Neural cell (in vitro differentiated cells): ENCODE measurements around the gene RAET1E. TPM values are rescaled to one million over a fixed set of nuclear protein-coding genes. Genes with fewer than 3 reads are reported as not detected.
"Not testable (repeated sequence)": the region's sequence is repeated elsewhere in the genome, so short reads cannot be mapped to it uniquely, and the experiment has no call there.

Experiments
- H2AFZ ChIP-seq: fragments of 200-600, 300-800 bp; sonication (generic), shearing (Covaris generic); 2 replicates; pipeline ENCODE4 v1.6.0; 2014; ENCODE audit warnings: low read depth, mild to moderate bottlenecking, antibody characterized with exemption, low read length, moderate library complexity
- H3F3A ChIP-seq: fragments of 200-600 bp; shearing (Covaris generic); 2 replicates; pipeline ENCODE4 v1.6.1; 2016; ENCODE audit warnings: mild to moderate bottlenecking, moderate library complexity, mixed read lengths, antibody characterized with exemption, low read length; ENCODE audit not compliant: insufficient read depth, poor library complexity, severe bottlenecking
- H3K27ac ChIP-seq: fragments of 200-600, 300-800 bp; sonication (generic), shearing (Covaris generic); 2 replicates; pipeline ENCODE4 v1.5.1; 2014; ENCODE audit warnings: mild to moderate bottlenecking, low read length, moderate library complexity
- H3K27me3 ChIP-seq: fragments of 300-800, 200-600 bp; sonication (generic), shearing (Covaris generic); 2 replicates; pipeline ENCODE4 v1.6.0; 2014; ENCODE audit warnings: mild to moderate bottlenecking, low read depth, low read length, moderate library complexity; ENCODE audit not compliant: insufficient read depth
- H3K36me3 ChIP-seq: fragments of 300-800, 200-600 bp; sonication (generic), shearing (Covaris generic); 2 replicates; pipeline ENCODE4 v1.5.1; 2014; ENCODE audit warnings: mild to moderate bottlenecking, antibody characterized with exemption, low read length, moderate library complexity; ENCODE audit not compliant: insufficient read depth
- H3K4me2 ChIP-seq: fragments of 300-800, 200-600 bp; sonication (generic), shearing (Covaris generic); 2 replicates; pipeline ENCODE4 v1.6.0; 2014; ENCODE audit warnings: mild to moderate bottlenecking, low read length
- H3K4me3 ChIP-seq: fragments of 300-800, 200-600 bp; sonication (generic), shearing (Covaris generic); 2 replicates; pipeline ENCODE4 v1.5.1; 2014; ENCODE audit warnings: mild to moderate bottlenecking, low read length, moderate library complexity
- H3K79me2 ChIP-seq: fragments of 200-600 bp; shearing (Covaris generic); replicated peaks from 2 replicates; pipeline ENCODE4 v1.6.0; 2014; ENCODE audit warnings: mild to moderate bottlenecking, low read length, moderate library complexity; ENCODE audit not compliant: insufficient read depth
- H3K9ac ChIP-seq: fragments of 300-800, 200-600 bp; sonication (generic), shearing (Covaris generic); 2 replicates; pipeline ENCODE4 v1.6.1; 2016; ENCODE audit warnings: mild to moderate bottlenecking, low read length, mixed read lengths
- H3K9me2 ChIP-seq: fragments of 200-600 bp; shearing (Covaris generic); 2 replicates; pipeline ENCODE4 v1.6.1; 2016; ENCODE audit warnings: mild to moderate bottlenecking, low read length, mixed read lengths; ENCODE audit not compliant: insufficient read depth
- H3K9me3 ChIP-seq: fragments of 200-600, 300-800 bp; sonication (generic), shearing (Covaris generic); 2 replicates; pipeline ENCODE4 v1.6.1; 2016; ENCODE audit warnings: mild to moderate bottlenecking, mixed run types, low read length, moderate library complexity, mixed read lengths
- H4K20me1 ChIP-seq: fragments of 200-600 bp; shearing (Covaris generic); 2 replicates; pipeline ENCODE4 v1.6.1; 2016; ENCODE audit warnings: mild to moderate bottlenecking, mixed run types; ENCODE audit not compliant: insufficient read depth
- CTCF ChIP-seq: fragments of 450-650 bp; IDR thresholded peaks from 2 replicates; pipeline ENCODE4 v1.5.1; 2014; ENCODE audit warnings: antibody characterized with exemption, mild to moderate bottlenecking, moderate library complexity; ENCODE audit not compliant: poor library complexity, severe bottlenecking
- EP300 ChIP-seq: fragments of 450-650 bp; conservative IDR thresholded peaks from 2 replicates; pipeline ENCODE4 v1.6.1; 2014; ENCODE audit warnings: antibody characterized with exemption, mild to moderate bottlenecking, moderate library complexity; ENCODE audit not compliant: poor library complexity, severe bottlenecking
- EZH2 ChIP-seq: fragments of 200-600, 300-800 bp; shearing (Covaris generic), sonication (generic); IDR thresholded peaks from 2 replicates; pipeline ENCODE4 v1.6.1; 2014; ENCODE audit warnings: antibody characterized with exemption, low read length, borderline replicate concordance, mild to moderate bottlenecking; ENCODE audit not compliant: insufficient read depth, poor library complexity, severe bottlenecking
- MXI1 ChIP-seq: fragments of 450-650 bp; conservative IDR thresholded peaks from 2 replicates; pipeline ENCODE4 v1.6.1; 2014; ENCODE audit warnings: antibody characterized with exemption, mild to moderate bottlenecking; ENCODE audit not compliant: poor library complexity, severe bottlenecking
- POLR2AphosphoS5 ChIP-seq: IDR thresholded peaks from 2 replicates; pipeline ENCODE4 v1.6.1; 2012
- RAD21 ChIP-seq: fragments of 450-650 bp; conservative IDR thresholded peaks from 2 replicates; pipeline ENCODE4 v1.6.1; 2014; ENCODE audit warnings: antibody characterized with exemption, mild to moderate bottlenecking, moderate library complexity
- REST ChIP-seq: IDR thresholded peaks from 2 replicates; pipeline ENCODE4 v1.6.1; 2012; ENCODE audit warnings: borderline replicate concordance
- TAF1 ChIP-seq: IDR thresholded peaks from 2 replicates; pipeline ENCODE4 v1.6.1; 2012; ENCODE audit warnings: low read depth
- polyA plus RNA-seq: library from polyadenylated mRNA; depleted of rRNA; stranded (reverse); fragments of >200 nt; gene quantifications from 2 replicates; pipeline ENCODE4 v1.2.3, GENCODE V29; 2014

Gene RAET1E
- polyA plus RNA-seq, 1 donor from 2014 or later: not detected

- H3K36me3 ChIP-seq: no peaks in the 10 kb centered on the region
- H3K4me3 ChIP-seq: no peak overlapping the region
- H3K9me2 ChIP-seq: no peaks in the 10 kb centered on the region
- no peaks in the 10 kb centered on the region for H3F3A ChIP-seq
- H3K27ac ChIP-seq: no peak overlapping the region
- no peaks in the 10 kb centered on the region for H3K27me3 ChIP-seq
- no peaks in the 10 kb centered on the region for H3K9me3 ChIP-seq
- H3K79me2 ChIP-seq: no peaks in the 10 kb centered on the region
- TF ChIP-seq MXI1: no peak
- H3K4me2 ChIP-seq: no peak overlapping the region
- no peaks in the 10 kb centered on the region for H4K20me1 ChIP-seq
- H2AFZ ChIP-seq: no peak overlapping the region
- H3K9ac ChIP-seq: no peak overlapping the region
Measured at GRCh38 chr6:149913085-149913484, 15.2 kb upstream of the RAET1E start.

- H3K4me2 ChIP-seq, H4K20me1 ChIP-seq, H3K9ac ChIP-seq, H3K4me3 ChIP-seq, H3K9me2 ChIP-seq, H2AFZ ChIP-seq, H3F3A ChIP-seq, H3K9me3 ChIP-seq, H3K36me3 ChIP-seq, H3K27ac ChIP-seq, H3K79me2 ChIP-seq, H3K27me3 ChIP-seq: not testable (repeated sequence)
Measured at GRCh38 chr6:149912680-149913079, 14.8 kb upstream of the RAET1E start.

- TF ChIP-seq REST: no peak
- TF ChIP-seq EZH2: no peak
- TF ChIP-seq EP300: no peak
- no peak overlapping the region for H3K4me3 ChIP-seq
- H4K20me1 ChIP-seq: no peaks in the 10 kb centered on the region
- H3K9ac ChIP-seq: no peak overlapping the region
- no peak overlapping the region for H2AFZ ChIP-seq
- no peak overlapping the region for H3K27ac ChIP-seq
- no peaks in the 10 kb centered on the region for H3K36me3 ChIP-seq
- no peaks in the 10 kb centered on the region for H3K9me3 ChIP-seq
- H3K4me2 ChIP-seq: no peak overlapping the region
- H3K9me2 ChIP-seq: no peaks in the 10 kb centered on the region
- H3K79me2 ChIP-seq: no peaks in the 10 kb centered on the region
- no peaks in the 10 kb centered on the region for H3F3A ChIP-seq
- H3K27me3 ChIP-seq: no peaks in the 10 kb centered on the region
Measured at GRCh38 chr6:149910721-149911151, 12.8 kb upstream of the RAET1E start.

GRCh38 chr6:149909701-149910470 is 12.0 kb upstream of the RAET1E start:
- Histone ChIP-seq H3K4me2 (no peak overlapping the region), H3K9me2 (no peaks in the 10 kb centered on the region), H3K36me3 (no peaks in the 10 kb centered on the region), H3K27me3 (no peaks in the 10 kb centered on the region), H3F3A (no peaks in the 10 kb centered on the region), H3K79me2 (no peaks in the 10 kb centered on the region), H3K9ac (no peak overlapping the region), H4K20me1 (no peaks in the 10 kb centered on the region), H3K9me3 (no peaks in the 10 kb centered on the region), H3K4me3 (no peak overlapping the region), H3K27ac (no peak overlapping the region), H2AFZ (no peak overlapping the region)
- TF ChIP-seq TAF1 (no peak), CTCF (no peak), POLR2AphosphoS5 (no peak), MXI1 (no peak), RAD21 (no peak), REST (no peak), EZH2 (no peak), EP300 (no peak)
